Measurements from ENCODE around the gene DNAAF5.
A peak's percentile ranks its signal among the peaks of the same experiment; 100 is the strongest.
"Not testable (repeated sequence)": the region's sequence is repeated elsewhere in the genome, so short reads cannot be mapped to it uniquely, and the experiment has no call there.

DNAAF5 gene

DNA sequence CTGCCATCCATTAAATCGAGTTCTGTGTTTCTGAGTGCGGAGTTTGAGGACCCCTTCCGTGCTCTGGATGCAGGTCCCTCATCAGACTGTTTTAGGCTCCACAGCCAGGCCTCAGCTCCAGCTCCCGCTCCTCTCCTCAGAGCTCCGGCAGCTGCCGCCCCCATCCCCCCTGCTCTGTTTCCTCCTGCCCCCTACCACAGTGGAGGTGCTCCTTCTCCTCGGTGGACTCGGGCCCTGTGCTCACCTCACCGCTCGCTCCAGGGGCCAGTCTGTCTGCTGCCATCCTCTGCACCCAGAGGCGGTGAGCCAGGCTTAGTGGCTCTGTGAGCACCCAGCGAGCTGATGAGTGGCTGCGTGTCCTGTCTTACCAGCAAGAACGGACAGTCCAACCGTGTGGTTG is 21.9 kb downstream of the DNAAF5 start:
- no peak for DNase-seq

DNA sequence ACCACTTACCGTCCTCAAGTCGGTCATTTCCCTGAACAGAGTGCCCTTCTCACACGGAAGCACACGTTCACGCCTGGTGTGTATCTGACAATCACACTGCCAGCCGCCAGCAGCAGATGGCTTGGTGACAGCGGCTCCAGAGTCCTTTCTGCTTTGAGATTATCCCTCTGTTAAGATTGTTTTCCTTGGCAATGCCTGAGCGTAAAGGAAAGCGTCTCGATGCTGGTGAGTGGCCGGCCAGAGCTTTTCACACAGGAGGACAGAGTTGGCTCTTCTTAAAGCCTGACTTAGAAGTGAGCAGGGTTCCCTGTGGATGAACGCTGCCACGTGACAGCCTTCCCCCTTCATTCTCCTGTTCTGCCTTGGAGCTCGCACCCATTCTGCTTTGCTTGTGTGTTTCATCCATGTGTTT is 22.6 kb downstream of the DNAAF5 start:
- DNase-seq = no peak

DNA sequence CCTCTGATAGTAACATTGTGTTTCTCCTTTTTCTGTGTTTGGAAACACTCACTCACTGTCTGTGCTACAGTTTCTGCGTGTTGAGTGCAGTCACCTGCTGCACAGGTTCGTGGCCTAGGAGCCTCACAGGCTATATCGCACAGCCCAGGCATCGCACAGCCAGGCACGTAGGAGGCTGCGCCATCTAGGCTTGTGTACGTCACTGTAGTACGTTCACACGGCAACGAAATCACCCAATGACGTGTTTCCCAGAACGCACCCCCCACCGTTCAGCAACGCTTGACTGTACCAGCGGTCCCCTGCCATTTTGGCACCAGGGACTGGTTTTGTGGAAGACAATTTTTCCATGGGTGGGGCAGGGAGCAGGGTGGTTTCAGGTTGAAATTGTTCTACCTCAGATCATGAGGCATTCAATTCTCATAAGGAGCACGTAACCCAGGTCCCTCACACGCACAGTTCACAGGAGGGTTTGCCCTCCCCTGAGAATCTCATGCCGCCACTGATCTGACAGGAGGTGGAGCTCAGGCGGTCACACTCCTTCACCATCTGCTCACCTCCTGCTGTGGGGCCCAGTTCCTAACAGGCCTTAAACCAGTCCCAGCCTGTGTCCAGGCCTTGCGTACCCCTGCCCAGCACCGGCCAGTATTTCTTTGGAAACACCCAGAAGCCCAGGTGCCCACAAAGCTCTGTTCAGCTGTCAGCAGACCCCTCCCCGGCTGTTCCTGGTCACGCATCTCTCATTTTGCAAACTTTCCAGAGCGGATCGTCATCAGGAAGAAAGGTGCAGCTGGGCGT is 23.8 kb downstream of the DNAAF5 start:
- no peak for DNase-seq

DNA sequence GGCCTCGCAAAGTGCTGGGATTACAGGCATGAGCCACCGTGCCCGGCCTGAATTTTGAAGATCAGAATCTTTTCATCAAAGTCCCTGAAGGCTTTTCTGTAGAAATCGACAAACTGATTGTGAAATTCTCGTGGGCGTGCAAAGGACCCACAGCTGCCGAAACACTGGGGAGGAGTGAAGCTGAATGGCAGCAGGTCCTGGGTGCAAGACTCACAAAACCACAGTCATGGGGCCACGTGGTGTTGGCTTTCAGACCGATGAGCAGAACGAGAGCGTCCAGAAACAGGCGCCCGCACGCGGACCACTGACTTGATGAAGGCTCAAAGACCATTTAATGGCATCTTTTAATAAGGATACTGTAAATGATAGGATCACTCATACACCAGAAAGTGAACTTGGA is 25.3 kb downstream of the DNAAF5 start:
- DNase-seq = no peak

DNA sequence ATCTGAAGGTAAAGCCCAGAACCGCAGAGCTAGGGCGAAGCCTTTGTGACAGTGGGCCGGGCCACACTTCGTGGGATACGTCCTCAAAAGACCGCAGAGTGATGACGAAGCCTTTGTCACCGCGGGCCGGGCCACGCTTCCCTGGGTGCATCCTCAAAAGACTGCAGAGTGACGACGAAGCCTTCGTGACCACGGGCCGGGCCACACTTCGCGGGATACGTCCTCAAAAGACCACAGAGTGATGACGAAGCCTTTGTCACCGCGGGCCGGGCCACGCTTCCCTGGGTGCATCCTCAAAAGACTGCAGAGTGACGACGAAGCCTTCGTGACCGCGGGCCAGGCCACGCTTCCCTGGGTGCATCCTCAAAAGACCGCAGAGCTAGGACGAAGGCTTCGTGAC is 25.8 kb downstream of the DNAAF5 start:
- not testable (repeated sequence) for DNase-seq

DNA sequence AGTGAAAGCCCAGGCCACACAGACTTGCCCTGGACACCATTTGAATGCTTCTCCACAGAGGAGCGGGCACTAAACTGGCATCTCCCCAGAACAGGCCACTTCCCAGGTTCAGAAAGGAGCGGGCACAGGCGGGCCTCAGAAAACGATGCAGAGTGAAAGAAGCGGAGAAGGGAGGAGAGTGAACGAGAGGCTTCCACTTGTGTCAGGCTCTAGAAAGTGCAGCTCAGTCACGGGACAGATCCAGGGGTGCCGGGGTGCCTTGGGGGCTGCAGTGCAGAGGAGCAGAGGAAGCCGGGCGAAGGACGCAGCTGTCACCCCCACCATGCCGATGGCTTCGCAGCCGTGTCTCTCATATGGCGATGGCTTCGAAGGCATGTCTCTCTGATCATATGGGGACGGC is 26.7 kb downstream of the DNAAF5 start:
- DNase-seq = no peak

DNA sequence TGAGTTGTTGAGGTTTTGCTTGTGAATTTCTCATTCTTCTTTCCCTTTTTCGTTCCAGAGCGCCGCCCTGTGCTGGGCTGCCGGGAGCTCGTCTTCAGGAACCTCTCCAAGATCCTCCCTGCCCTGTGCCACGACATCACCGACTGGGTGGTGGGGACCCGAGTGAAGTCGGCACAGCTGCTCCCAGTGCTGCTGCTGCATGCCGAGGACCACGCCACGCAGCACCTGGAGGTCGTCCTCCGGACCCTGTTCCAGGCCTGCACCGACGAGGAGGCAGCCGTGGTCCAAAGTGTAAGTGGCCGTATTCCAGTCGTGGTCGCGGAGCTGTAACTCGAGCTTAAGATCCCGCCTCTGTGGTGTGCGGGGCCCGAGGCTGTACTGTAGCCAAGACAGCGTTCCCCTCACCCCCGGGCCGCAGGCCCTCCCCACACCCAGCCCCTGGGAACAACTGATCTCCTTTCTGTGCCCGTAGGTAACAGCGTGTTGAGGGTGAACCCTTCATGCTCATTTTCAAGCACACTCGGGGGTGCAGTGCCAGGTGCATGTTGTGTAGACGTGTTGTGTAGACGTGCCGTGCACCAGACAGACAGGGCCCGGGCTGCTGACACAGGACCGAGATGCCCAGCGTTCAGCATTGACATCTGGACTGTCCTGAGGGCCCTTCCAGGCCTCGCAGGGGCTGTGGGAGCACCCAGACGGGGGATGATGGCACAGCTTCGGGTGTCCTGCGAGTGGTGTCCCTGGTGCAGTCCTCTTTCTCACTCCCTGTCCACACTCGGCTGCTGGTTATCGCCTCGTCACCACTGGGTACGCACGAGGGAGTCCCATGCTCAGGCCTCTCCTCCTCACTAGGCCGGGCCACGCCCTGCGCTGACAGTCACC is 28.3 kb downstream of the DNAAF5 start:
- DNase-seq = no peak

DNA sequence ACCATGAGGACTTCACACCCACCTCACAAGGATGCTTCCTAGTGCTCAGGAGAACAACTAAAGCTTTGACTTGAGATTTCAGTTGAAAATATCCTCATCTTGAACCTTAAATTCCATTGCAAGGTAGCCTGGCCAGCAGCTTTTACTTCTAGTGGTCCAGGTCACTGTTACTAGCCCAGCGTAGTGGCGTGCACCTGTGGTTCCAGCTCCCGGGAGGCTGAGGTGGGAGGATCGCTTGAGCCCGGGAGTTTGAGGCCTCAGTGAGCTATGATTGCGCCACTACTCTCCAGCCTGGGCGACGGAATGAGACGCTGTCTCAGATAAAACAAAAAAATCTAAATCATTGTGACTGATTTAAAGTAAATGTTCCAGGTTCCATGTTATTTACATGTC is 28.9 kb downstream of the DNAAF5 start:
- no peak for DNase-seq

DNA sequence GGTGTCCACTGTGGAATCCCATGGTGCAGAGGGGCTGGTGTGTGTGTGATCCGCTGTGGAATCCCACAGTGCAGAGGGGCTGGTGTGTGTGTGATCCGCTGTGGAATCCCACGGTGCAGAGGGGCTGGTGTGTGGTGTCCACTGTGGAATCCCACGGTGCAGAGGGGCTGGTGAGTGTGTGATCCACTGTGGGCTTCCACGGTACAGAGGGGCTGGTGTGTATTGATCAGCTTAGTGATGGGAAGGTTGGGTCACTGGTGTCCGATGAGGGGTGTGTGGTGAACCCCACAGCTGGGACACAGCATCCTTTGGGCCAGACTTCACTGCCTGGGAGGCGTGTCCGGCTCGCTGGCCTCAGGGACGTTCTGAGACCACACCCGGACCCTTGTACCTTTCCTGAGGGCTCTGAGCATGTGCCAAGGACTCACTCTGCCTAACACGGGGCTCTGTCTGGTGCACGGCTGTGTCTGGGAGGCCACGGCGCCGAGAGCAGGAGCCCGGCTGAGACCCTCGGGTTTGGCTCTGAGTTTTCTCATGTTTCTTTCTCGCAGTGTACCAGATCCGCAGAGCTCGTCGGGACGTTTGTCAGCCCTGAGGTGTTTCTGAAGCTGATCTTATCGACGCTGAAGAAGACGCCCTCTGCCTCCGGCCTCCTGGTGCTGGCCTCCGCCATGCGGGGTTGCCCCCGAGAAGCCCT is 29.9 kb downstream of the DNAAF5 start:
- DNase-seq = no peak

DNA sequence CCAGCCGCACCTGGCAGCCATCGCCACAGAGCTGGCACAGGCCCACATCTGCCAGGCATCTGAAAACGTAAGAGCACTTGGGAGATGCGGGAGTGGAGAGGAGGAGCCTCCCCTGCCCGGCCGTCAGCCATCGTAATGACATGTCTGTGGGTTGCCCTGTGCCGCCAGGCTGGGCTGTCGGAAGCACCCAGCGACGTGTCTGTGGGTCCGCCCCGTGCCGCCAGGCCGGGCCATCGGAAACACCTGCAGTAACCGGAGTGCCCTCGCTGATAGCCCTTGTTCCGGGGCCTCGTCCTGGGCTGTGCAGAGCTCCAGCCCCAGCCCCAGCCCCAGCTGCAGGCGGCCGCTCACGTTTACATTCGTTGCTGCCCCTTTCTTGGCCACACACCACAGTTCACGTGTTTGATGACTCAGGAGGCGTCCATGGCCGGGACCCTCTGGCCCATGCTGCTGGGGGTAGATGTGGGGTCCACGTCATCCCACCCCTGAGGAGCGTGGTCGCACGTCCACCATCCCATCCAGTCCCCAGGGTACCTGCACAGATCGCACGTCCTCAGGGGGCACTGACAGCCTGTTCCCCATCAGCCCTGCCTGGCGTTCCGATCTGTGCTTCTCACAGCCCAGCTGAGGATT is 30.5 kb downstream of the DNAAF5 start:
- no peak for DNase-seq

DNA sequence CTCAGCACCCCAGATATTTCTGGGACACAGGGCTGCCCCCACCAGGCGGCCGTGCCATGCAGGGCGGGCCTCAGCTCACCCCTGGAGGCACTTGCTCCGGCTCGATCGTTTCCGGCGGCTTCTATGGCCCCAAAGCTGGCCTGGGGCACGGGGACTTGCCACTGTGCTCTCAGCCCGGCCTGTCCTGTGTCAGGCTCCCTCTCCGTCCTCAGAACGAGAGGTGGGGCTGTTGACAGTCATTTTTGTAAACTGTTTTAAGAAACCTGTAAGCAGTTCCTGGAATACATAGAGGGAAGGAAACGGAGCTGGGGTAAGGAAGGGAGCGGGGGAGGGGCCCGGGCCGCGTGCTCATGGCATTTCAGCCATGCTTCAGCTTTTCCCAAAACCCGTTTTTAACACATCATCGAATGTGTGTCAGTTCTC is 31.3 kb downstream of the DNAAF5 start:
- no peak for DNase-seq

DNA sequence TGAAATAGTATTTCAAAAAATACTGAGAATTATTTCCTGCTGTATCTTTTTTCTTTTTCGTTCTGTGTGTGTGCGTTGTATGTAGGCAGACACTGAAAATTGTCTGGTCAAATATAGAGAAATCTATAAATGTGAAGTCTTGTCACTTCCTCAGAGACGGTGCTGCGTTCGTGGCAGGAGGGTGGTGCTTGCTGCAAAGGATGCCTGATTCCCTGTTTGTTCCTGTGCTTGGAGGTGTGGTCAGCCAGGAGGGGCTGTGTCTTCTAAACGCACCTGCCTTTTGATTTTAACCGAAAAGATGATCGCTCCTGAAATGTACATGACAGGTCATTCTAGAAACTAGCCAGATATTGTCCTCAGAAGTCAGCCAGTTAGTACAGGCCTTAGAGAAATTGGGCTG is 33.1 kb downstream of the DNAAF5 start:
- DNase-seq = no peak

DNA sequence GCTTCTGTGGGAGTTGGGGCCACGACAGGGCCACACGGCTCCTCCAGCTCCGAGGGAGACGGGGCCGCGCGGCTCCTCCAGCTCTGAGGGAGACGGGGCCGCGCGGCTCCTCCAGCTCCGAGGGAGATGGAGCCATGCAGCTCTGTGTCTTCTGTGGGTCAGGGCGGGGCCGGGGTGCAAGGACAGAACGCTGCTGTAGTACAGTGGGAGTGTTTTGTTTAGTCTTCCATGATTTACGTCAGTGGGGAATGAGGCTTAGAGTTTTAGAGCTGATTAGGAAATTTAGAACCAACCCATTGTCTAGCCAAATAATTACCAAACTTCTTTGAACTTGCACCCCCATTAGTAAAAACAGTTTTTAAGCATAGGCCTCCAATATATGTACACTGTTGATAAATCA is 33.5 kb downstream of the DNAAF5 start:
- no peak for DNase-seq

DNA sequence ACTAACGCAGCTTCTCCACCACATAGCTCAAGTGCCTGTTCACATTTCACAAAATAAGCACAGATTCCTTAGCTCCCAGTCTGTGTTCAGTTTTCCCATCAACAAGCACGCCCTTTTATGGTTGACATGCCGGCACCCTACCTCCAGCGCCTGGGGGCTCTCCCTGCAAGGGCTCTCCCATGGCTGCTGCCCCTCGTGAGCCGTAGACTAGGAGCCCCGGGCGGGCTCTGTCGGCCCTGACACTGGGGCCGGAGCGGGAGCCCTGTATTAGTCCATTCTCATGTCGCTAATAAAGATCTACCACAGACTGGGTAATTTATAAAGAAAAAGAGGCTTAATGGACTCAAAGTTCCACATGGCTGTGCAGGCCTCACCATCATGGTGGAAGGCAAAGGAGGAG is 34.6 kb downstream of the DNAAF5 start:
- no peak for DNase-seq

DNA sequence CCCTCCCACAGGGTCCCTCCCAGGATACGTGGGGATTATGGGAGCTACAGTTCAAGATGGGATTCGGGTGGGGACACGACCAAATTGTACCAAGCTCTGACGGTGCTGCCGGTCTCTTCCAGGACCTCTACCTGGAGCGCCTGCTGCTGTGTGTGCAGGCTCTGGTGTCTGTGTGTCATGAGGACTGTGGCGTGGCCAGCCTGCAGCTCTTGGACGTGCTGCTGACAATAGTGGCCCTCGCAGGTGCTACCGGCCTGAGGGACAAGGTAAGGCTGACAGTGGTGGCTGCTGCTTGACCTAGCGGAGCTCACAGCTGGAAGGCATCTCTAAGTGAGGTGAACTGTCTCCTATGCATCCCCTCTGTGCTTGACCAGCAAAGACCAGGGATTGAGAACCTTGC is 35.1 kb downstream of the DNAAF5 start:
- DNase-seq = no peak

DNA sequence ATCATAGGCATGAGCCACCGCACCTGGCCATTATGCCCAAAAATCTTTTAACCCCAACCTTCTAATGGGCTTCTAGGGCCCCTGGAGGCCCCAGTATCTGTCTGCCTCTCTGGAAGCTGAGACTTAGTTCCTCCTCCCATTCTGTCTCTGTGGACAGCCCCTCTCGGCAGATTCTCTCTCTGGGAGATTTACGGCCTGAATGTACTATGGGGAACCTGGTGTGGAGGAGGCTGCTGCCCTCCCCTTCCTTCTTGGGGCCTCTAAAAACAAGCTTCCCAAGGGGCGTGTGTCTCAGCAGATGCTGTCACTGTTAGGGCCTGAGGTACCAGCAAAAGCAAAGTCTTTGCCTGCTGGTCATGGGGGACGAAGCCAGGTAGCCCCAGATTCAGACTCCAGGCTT is 36.4 kb downstream of the DNAAF5 start:
- DNase-seq = no peak

DNA sequence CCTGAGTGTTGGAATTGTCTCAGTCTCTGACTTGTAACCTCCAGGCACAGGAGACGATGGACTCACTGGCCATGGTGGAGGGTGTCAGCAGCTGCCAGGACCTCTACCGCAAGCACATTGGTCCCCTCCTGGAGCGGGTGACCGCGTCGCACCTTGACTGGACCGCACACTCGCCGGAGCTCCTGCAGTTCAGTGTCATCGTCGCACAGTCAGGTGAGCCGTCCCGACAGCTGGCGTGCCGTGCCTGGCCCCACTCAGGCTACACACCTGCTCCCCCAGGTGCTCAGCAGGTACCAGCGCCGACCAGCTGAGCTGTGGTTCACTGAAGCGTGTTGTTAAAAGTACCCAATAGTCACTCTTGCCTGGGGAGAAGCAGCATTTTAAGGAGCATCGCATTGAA is 37.3 kb downstream of the DNAAF5 start:
- DNase-seq = no peak

DNA sequence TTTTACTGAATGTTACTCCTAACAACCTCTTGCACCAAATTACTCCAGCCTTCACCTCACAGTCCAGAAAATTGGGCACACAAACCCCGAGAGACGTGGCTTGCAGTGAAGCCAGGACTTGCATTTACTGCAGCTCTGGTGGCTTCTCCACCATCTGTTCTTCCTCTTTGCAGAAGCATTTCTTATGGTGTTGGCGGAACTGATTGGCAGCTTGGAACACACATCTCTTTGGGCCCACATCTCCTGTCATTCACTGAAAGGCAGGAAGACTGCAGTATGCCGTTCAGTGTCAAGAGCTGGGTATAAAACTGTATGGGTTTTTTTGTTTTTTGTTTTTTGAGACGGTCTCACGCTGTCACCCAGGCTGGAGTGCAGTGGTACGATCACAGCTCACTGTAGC is 38.9 kb downstream of the DNAAF5 start:
- DNase-seq = no peak

DNA sequence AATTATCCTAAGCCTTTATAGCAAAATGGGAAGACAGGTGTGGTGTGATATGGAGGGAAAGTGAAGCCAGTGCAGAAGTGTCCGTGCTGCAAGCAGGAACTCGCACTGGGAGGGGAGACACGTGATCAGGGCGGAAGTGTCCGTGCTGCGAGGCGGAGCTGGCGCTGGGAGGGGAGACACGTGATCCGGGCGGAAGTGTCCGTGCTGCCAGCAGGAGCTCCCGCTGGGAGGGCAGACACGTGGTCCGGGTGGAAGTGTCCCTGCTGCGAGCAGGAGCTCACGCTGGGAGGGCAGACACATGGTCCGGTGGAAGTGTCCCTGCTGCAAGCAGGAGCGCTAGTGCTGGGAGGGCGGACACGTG is 41.1 kb downstream of the DNAAF5 start:
- DNase-seq = peak in 1 of 2 experiments; percentile 90

DNA sequence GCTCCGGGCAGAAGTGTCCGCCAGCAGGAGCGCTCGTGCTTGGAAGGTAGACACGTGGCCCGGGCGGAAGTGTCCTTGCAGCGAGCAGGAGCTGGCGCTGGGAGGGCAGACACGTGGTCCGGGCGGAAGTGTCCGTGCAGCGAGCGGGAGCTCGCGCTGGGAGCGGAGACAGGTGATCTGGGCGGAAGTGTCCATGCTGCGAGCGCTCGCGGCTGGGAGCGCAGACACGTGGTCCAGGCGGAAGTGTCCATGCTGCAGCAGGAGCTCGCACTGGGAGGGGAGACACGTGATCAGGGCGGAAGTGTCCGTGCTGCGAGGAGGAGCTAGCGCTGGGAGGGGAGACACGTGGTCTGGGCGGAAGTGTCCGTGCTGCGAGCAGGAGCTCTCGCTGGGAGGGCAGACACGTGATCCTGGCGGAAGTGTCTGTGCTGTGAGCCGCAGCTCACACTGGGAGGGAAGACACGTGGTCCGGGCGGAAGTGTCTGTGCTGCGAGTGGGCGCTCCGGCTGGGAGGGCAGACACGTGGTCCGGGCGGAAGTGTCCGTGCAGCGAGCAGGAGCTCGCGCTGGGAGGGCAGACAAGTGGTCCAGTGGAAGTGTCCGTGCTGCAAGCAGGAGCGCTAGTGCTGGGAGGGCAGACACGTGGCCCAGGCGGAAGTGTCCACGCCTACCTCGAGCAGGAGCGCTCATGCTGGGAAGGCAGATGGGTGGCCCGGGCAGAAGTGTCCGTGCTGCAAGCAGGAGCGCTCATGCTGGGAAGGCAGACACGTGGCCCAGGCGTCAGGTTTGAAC is 41.6 kb downstream of the DNAAF5 start:
- DNase-seq = peak; percentile 86 to 90

DNA sequence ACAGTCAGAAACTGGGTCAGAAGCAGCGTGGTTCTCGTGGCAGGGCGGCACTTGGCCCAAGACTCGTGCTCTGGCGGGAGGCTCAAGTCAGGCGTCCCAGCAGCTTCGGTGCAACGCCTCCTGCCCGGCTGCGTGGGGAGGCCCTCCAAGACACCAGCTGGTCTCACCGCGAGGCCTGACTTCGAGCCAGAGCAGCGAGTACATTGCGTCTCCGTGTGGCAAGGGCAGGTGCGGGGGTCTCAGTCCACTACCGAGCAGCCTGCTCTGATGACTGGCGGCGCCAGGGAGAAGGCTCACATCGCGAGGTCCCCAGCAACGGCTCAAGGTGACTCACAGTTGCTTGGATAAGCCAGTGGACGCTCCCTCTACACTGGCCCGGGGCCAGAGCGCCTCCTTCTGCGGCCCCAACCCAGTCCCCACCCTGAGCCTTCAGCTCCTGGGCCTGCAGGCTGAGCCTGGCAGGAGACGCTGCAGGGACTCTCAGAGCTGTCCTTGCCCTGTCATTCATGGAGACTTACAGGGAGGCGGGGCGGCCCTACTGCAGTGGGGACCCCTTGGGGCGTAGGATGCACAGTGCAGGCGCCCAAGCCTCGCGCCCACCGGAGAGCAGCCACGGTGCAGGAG is 42.5 kb downstream of the DNAAF5 start:
- DNase-seq = peak; percentile 46 to 58

DNA sequence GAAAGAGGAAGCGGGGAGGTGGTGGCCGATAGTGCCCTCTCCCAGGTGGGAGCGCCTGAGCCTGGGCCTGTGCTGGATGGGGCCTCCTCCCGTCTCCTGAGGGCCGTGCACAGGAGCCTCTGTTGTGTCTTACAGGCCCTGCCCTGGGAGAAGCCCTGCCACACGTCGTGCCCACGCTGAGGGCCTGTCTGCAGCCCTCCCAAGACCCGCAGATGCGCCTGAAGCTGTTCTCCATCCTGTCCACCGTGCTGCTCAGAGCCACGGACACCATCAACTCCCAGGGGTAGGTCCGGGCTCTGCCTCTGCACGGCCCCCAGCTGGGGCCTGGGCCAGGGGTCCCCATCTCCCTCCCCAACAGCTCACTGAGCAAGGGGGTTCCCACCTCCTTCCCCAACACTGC is 43.8 kb downstream of the DNAAF5 start:
- DNase-seq = no peak

All from cerebellar nuclear complex (tissue), 1 donor.